Skin epidermis (tissue), 12 donors: Measurements from ENCODE around the gene EFCC1.

ENCODE experiments used
- H3K27ac ChIP-seq, 21 experiments: fragments of 200-600 bp; sonication (generic) in 11 of 21; one replicate each; pipeline ENCODE4 v1.5.0; 2020; ENCODE audit warnings: mild to moderate bottlenecking in 3 of 21, inconsistent platforms in 2 of 21, moderate library complexity in 2 of 21
- H3K4me3 ChIP-seq, 7 experiments: fragments of 200-600 bp; sonication (generic) in 2 of 7; one replicate each; pipeline ENCODE4 v1.5.0; 2020; ENCODE audit warnings: inconsistent platforms in 2 of 7, mild to moderate bottlenecking in 2 of 7, moderate library complexity in 1 of 7

Gene EFCC1

DNA sequence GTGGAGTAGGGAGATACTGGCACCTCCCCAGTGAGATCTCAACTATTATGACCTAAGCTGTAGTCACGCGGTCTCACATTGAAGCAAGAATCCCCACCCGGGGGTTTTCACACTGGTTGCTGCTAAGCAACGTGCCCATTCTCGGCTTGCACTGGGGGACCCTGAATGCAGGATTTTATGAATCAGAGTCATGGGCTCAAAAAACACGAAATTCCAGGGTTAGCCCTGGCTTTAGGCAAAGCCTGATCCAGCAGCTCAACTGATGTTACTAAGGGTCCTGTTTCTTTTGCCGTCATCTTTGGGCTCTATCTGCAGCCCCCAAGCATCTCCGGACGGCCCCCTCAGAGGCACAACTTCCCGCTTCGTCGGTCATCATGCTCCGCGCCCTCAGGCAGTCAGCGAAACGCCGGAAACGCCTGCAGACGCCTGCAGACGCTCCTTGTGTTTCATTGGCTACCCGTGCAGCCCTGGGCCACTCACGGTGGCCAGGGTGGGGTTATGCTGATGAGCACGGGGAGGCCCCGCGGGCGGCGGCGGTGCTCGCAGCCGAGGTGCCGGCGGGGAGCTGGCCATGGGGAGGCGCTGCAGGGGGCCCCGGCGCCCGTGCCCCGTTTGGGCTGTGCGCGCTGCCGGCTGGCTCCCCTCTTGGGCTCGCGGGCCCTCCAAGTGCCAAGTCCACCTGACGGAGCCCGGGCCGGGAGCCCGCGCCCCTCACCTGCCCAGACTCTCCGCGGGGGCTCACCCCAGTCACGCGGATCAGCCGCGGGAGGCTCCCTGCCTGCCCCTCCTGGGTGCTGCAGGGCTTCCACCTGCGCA lies 25.8 kb downstream of the EFCC1 start:
- Histone ChIP-seq H3K4me3 (peak overlapping the region; percentile 19 to 46 (median 32)), H3K27ac (peak overlapping the region in 17 of 21 experiments; percentile 6 to 70 (median 41))

DNA sequence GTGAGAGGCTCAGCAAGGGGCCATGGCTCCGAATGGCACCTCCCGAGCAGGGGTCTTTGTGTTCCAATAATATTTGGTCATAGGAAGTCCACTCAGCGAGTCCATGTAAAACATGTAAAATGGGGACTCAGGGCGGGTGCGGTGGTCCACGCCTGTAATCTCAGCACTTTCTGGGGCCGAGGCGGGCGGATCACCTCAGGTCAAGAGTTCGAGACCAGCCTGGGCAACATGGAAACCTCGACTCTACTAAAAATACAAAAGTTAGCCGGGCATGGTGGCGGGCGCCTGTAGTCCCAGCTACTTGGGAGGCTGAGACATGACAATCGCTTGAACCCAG lies 26.4 kb downstream of the EFCC1 start:
- H3K27ac ChIP-seq = peak overlapping the region in 14 of 21 experiments; percentile 6 to 70 (median 38)
- H3K4me3 ChIP-seq = peak overlapping the region; percentile 19 to 46 (median 32)

DNA sequence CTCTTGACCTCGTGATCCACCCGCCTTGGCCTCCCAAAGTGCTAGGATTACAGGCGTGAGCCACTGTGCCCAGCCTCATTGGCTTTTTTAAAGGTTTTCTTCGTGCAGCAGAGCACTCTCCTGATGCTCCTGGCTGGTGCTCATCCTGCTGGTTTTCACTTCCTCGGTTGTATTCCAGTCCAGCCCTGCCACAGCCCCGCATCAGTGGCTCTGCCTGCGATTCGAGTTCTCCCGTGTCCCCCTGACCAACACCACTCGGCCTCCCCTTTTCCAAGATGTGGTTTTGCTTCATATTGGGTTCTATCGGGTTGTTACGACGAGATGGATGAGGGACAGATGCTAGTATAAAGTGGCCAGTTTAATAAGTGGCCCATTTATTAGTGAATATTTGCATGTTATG lies 27.8 kb downstream of the EFCC1 start:
- H3K27ac ChIP-seq = no peak overlapping the region
- H3K4me3 ChIP-seq = no peak overlapping the region

DNA sequence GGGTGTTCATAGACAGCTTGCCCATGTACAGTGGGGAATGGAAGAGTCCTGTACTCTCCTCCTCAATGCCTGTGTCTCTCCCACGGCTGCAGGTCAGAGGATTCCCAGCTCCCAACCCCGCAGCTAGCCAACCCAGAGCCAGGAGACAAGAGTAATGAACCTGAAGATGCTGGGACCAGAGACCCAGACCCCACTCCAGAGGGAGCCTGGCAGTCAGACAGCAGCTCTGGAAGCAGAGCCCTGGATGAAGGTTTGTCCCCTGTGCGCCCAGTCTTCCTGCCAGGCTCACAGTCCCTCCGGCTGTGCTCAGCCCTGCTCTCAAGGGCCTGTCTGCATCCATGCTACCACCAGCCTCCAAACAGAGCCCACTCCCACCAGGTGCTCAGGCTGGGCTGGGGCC lies 29.5 kb downstream of the EFCC1 start:
- no peak overlapping the region for H3K27ac ChIP-seq
- H3K4me3 ChIP-seq = no peak overlapping the region

DNA sequence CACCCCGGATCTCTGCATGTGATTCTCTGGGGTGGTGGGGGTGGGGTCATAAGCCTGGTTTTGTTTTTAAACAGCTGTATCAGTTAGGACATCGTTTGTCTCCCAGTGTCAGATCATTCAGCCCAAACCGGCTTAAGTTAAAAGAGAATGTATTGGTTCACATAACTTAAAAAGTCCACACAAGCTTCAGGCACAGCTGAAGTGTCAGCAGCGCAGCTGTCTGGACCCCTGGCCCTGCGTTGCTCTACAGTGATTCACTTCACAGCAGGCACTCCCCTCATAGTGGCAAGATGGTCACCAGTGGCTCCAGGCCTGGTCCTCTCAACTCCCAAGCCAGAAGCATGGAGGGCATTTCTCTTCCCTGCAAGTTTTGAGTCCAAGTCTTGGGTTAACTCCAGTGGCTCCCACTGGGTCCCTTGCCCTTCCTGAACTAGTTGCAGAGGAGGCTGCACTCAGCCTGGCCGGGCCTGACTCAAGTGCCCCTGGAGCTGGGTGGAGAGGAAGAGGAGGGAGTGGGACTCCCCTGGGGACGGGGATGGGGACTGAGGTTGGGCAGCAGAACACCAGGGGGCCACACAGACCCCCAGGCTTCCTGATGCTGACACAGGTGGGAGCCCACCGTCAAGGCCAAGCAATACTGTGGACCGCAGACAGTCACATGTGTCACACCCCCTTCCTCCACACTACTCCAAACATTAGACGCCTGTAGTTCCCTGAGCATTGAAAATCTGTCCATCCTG lies 30.5 kb downstream of the EFCC1 start:
- H3K4me3 ChIP-seq = no peak overlapping the region
- H3K27ac ChIP-seq = no peak overlapping the region

DNA sequence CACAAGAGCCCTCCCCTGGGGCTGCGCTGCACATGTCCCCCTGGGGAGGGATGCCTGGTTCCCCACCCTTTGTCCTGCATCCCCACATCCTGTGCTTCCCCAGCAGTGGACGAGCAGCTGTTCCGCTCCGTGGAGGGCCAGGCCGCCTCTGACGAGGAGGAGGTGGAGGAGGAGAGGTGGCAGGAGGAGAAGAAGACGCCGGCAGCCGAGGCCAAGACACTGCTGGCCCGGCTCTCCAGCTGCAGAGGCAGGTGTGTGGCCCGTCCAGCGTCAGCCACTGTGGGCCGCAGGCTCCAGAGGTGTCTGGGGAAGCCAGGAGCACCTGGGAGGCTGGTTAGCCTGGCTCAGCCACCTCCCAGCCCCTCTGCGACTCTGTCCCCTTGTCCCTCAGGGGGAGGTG lies 31.6 kb downstream of the EFCC1 start:
- no peak overlapping the region for H3K4me3 ChIP-seq
- H3K27ac ChIP-seq = no peak overlapping the region

DNA sequence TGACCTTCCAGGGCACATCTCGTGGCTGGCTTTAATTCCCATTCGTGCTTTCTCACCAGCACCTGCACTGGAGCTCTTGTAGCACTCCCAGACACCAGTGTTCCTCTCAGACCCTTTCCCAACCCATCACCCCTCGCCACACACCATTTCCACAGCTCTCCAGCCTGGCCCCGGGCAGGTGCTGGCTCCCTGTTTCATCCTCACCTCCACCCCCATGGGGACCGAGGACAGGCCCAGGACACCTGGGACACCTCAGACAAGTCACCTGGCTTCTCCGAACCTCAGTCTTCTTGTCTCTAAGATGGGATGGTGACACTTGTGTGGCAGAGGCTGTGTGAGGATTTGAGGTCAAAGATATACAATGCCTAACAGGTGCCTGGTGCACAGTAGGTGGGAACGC lies 32.0 kb downstream of the EFCC1 start:
- Histone ChIP-seq H3K4me3 (no peak overlapping the region), H3K27ac (no peak overlapping the region)

DNA sequence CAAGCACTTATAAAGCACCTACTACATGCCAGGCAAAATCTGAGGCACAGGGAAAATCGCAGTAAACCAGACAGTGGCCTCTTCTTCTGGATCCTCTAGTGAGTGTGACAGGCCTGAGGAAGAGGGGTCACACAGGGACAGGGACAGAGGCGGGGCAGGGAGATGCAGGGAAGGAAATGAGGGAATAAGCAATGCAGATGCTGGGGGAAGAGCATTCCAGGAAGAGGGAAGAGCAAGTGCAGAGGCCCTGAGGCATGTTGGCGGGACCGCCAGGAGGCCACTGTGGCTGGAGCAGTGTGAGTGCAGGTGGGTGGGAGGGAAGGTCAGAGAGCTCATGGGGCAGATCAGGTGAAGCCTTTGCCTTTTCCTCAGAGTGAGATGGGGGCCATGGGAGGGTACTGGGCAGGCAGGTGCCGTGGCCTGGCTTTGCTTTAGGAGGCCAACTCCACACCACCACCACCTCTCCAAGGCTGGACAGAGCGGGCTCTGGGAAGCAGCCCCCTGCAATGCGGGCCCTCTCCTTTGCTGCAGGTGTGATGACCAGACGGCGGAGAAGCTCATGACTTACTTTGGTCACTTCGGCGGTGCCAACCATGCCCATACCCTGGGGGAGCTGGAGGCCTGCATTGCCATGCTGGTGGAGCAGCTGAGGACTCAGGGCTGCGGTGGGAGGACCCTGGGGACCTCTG lies 32.7 kb downstream of the EFCC1 start:
- Histone ChIP-seq H3K27ac (no peak overlapping the region), H3K4me3 (no peak overlapping the region)

DNA sequence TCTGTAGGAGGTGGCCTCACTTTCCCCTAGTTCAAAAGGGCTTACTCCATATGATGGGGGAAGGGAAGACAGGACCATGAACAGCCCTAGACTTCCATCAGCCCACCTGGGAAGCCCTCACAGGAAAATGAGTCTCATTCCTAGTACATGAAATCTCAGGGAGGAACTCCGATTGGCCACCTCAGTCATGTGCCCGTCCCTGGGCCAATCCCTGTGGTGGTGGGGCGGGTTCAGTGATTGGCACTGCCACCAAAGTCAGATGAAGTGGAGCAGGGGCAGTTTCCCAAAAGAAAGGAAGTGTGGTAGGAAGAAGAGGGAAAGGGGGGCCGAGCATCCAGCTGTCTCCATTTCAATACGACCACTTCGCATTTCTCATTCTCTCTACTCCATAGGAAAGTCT lies 33.5 kb downstream of the EFCC1 start:
- no peak overlapping the region for H3K27ac ChIP-seq

DNA sequence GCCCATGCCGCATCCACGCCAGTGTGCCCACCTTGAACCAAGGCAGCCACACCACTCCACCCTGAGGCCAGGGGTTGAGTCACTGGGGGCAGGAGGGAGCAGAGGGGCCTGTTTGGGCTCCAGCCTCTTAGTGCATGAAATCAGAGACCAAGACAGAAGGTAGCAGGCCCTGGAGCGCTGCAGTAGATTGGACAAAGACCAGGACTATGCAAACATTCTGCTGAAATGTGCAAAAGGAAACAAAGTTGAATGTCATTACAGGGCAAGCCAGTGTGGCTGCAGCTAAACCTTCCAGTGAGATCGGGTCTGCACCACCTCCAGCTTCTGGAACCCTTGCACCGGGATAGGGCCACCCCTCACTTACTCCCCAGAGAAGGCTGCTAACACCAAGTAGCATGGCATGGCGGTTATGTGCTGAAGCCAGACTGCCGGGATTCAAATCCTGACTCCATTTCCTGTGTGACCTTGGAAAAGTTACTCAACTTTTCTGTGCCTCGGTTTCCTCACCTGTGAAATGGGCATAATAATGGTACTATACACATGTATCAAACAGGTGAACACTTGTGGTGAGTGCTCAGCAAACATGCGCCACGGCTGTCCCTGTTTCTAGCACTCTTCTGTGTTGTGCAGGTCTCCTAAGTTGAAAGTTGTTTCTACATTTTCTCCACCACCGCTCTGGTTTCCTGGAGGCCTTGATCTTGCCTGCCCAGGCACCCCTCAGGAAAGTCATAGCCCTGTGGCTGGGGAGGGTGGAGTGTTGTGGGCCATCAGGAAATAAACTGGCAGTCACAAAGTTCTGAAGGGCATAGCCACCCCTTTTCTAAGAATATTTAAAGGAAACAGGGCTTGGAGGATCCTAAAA lies 34.5 kb downstream of the EFCC1 start:
- Histone ChIP-seq H3K4me3 (no peak overlapping the region), H3K27ac (no peak overlapping the region)

More for the DNA sequence above, 33.5 kb downstream of the EFCC1 start:
- no peak overlapping the region for H3K4me3 ChIP-seq

DNA sequence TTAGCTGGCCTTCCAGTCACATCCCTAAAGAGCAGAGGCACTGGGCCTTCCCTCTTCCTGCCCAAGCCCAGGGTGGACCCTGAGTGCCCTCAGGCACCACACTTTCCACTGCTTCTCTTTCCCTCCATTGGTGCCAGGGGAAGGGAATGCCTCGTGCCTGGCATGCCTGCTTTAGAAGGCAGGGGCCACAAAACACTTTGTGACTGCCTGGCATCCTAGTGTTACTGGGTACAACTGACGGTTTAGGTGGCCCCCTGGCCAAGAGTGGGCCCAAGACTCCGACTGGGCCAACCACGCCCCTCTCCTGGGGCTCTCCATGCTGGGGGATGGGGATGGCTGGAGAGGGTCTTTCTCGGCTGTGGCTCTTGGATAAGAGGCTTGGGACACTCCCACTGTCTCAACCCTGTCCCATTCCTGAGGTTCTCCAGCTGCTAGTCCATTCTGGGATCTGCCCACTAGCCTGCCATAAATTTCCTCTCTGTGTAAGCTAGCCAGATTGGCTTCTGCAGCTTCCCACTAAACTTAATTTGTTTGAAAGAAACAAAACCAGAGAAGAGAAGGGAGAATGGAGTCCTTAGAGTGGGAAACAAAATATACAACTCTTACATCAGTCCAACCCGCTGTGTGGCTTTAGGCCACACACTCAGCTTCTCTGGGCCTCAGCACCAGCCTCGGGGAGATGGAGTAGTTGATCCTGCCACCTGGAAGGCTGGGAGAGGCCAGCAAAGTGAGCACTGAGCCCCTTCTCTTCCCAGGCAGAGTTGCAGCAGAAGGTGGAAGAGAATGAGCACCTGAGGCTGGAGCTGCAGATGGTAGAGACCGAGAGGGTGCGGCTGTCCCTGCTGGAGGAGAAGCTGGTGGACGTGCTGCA lies 35.4 kb downstream of the EFCC1 start:
- H3K27ac ChIP-seq = no peak overlapping the region
- H3K4me3 ChIP-seq = no peak overlapping the region

DNA sequence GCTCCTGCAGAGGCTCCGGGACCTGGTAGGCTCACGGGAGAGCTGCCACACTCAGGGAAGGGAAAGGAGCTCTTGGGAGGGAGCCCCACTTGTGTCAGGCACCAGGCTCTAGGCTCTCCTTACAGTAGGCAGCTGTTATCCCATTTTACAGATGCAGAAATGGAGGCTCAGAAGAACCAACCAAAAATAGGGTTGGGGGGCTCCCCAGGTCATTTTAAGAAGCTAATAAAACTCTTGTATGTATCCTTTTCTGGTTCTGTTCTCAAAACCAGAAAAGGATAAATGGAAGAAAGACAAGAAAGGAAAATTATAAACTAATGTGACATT lies 36.0 kb downstream of the EFCC1 start:
- Histone ChIP-seq H3K4me3 (no peak overlapping the region), H3K27ac (no peak overlapping the region)

DNA sequence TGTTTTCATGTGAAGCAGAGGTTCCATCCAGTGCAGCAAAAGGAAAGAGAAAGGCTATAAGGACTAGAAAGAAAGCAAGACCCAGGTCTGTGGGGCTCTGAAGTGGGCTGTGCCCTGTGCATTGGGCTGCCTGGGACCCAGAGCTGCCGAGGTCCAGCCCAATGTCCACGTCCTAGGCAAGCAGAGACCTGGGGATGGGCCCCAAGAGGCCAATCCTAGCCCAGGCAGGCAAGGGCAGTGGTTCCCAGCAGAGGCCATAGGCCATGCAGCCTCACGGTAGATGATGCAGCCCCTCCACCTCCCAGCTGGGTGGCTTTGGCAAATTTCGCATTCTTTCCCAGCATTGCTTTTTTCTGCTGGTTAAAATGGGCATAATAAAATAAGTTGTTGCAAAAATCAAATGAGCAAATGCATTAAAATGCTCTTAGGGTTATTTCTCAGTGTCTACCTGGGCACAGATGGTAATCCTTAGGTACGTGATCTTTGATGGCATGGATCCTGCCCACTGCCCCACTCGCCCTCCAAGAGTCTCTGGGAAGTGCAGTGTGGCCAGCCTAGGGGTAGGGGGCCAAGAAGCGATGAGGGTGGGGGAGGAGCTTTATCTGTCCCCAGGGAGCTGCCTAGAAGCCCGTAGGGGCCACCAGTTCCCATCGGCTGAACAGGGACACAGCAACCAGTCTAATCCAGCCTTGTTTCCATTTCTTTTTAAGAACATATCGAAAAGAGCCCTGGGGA lies 37.2 kb downstream of the EFCC1 start:
- Histone ChIP-seq H3K27ac (no peak overlapping the region), H3K4me3 (no peak overlapping the region)

DNA sequence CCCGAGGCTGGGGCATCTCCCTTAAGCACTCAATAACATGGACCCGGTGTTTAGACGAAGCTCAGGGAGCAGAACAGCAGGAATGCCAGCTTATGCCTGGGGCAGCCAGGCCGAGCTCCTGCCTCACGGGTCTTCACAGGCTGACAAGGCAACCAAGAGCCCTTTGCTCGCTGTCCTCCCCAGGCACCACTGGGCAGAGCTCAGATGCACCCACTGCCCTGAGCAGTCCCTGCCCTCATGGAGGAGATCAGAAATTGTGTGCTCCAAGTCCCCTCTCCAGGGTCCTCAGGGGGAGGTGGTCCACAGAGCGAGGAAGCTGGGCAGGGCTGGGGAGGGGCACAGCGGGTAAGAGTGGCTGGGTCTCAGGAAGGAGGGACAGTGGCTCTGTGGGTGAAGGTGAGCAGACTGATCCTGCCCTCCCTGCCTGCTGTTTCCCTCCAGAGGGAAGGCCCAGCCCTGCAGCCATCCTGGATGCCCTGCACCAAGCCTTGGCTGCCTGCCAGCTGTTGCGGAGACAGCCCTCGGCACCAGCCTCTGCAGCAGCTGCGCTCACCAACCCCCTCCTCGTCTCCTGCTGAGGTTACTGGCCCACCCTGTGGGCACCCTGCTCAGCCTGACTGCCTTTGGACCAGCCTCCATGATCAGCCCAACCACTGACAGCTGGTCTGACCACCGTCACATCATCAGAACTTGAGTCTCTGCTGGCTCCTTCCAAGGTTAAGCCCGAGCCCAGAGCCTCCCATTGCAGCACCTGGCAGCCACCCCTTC lies 38.4 kb downstream of the EFCC1 start:
- no peak overlapping the region for H3K27ac ChIP-seq

DNA sequence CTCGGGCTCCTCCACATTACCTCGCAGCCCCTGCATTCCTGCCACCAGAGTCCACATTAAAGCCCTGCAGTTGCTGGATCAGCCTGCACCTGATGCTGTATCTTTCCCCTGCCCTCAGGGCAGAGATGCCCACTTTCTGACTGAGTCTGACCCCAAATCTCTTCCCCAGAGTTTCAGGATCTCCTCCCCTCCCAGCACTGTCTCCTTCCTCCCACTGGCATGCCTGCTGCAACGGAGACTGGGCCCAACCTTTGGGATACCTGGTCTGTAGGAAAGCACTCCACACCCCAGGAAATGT lies 38.9 kb downstream of the EFCC1 start:
- H3K27ac ChIP-seq = no peak overlapping the region

More for the DNA sequence above, 38.4 kb downstream of the EFCC1 start:
- no peak overlapping the region for H3K4me3 ChIP-seq

DNA sequence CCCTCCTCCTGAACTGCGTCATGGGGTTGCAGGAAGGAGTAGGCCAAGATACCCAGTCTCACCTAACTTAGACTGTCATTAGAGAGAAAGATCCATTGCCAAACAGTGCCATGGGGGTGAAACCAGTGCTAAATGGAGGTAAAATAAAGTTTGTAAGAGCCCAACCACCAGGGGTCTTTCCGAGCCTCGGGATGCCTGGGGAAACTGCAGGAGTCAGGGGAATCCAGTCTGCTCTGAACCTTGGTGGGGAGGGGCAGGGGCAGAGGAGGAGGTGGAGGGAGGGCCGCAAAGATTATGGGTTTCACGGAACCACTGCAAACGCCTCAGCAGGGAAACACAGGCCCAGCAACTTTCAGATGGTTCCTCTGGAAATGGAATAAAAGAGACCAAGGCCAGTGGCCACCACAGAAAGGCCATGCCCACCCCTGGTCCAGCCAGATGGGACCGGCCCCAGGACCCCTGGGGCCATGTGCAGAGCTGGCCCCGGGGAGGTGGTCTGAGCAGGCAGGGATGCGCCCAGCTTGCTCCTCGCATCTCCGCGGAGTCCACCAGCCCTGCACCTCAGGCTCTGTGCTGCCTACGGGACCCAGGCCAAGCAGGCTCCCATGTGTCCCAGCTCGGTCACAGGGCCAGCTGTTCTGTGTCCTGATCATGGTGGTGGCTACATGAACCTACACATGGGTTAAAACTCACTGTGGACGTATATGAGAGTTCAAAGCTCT lies 39.6 kb downstream of the EFCC1 start:
- Histone ChIP-seq H3K4me3 (no peak overlapping the region), H3K27ac (no peak overlapping the region)

More for the DNA sequence above, 38.9 kb downstream of the EFCC1 start:
- no peak overlapping the region for H3K4me3 ChIP-seq

DNA sequence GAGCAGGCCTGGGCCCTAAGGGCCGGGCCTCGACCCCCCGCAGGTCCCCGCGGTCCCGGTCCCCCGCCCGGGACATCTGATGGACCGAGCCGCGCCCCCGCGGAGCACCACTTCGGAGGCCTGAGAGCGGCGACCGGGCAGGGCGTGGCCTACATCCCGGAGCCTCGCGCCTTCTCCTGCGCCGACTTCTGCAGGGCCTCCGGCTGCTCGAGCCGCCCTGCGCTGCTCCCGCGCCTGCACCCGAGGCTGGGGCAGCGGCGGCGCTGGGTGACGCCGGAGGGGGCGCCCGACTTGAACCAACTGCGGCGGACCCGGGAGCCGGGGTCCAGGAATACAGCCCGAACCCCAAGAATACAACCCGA lies 44.6 kb downstream of the EFCC1 start:
- H3K4me3 ChIP-seq = peak overlapping the region in 6 of 7 experiments; percentile 0 to 29 (median 14)
- H3K27ac ChIP-seq = no peak overlapping the region
